Stimulated activated CD4-positive, alpha-beta T cell treated with anti-CD3 and anti-CD28 coated beads, Interleukin-15, amount 100 ng/mL, for 1 hour (primary cell): ENCODE results near the gene CACNA1A.
"Not testable (repeated sequence)": the region's sequence is repeated elsewhere in the genome, so short reads cannot be mapped to it uniquely, and the experiment has no call there.

ENCODE experiments used
- DNase-seq, 2 donors: peaks; one replicate each; pipeline ENCODE4 v3.0.0-alpha.2; 2020; ENCODE audit warnings: low read depth in 1 of 2, low spot score in 1 of 2

CACNA1A gene

GRCh38 chr19:13427273-13428051 is 78.8 kb downstream of the CACNA1A start:
- DNase-seq: no peak

- not testable (repeated sequence) for DNase-seq
These were observed 80.4 kb downstream of the CACNA1A start for GRCh38 chr19:13425875-13426274.

GRCh38 chr19:13425151-13425550 is 81.1 kb downstream of the CACNA1A start:
- no peak for DNase-seq

GRCh38 chr19:13420780-13421179 is 85.5 kb downstream of the CACNA1A start:
- no peak for DNase-seq

- no peak for DNase-seq
These were observed 89.2 kb downstream of the CACNA1A start for GRCh38 chr19:13417054-13417453.

- no peak for DNase-seq
These were observed 94.4 kb downstream of the CACNA1A start for GRCh38 chr19:13411899-13412298.

GRCh38 chr19:13410946-13411345 is 95.3 kb downstream of the CACNA1A start:
- no peak for DNase-seq

- no peak for DNase-seq
These were observed 97.3 kb downstream of the CACNA1A start for GRCh38 chr19:13408889-13409518.

GRCh38 chr19:13404236-13404635 is 102.0 kb downstream of the CACNA1A start:
- no peak for DNase-seq

- DNase-seq: no peak
These were observed 104.9 kb downstream of the CACNA1A start for GRCh38 chr19:13401388-13401787.

- DNase-seq: no peak
These were observed 106.0 kb downstream of the CACNA1A start for GRCh38 chr19:13400296-13400695.

GRCh38 chr19:13399746-13400145 is 106.5 kb downstream of the CACNA1A start:
- no peak for DNase-seq

- no peak for DNase-seq
These were observed 107.2 kb downstream of the CACNA1A start for GRCh38 chr19:13398780-13399726.

GRCh38 chr19:13398182-13398581 is 108.1 kb downstream of the CACNA1A start:
- no peak for DNase-seq

- DNase-seq: no peak
These were observed 109.8 kb downstream of the CACNA1A start for GRCh38 chr19:13396250-13397080.

GRCh38 chr19:13382633-13382938 is 123.7 kb downstream of the CACNA1A start:
- no peak for DNase-seq

GRCh38 chr19:13381827-13382632 is 124.2 kb downstream of the CACNA1A start:
- DNase-seq: no peak

- no peak for DNase-seq
These were observed 129.7 kb downstream of the CACNA1A start for GRCh38 chr19:13376537-13376936.

- no peak for DNase-seq
These were observed 132.7 kb downstream of the CACNA1A start for GRCh38 chr19:13373599-13373998.

- no peak for DNase-seq
These were observed 135.3 kb downstream of the CACNA1A start for GRCh38 chr19:13370948-13371347.
